Activated naive CD4-positive, alpha-beta T cell treated with anti-CD3 and anti-CD28 coated beads, Interleukin-2, amount 10 ng/mL, durations not matched to agents 7 days and 5 days (primary cell): Measurements from ENCODE around the gene TFPI.
"Not testable (repeated sequence)": the region's sequence is repeated elsewhere in the genome, so short reads cannot be mapped to it uniquely, and the experiment has no call there.

Experiments used
- CTCF ChIA-PET: fragments of 350-600 bp; sonication (Branson Sonifier 250); formaldehyde crosslinking; loops from one replicate; lab custom pipeline; 2021; ENCODE audit warnings: antibody characterized with exemption; lab: Charles Lee
- DNase-seq: peaks from one replicate; pipeline ENCODE4 v3.0.0-alpha.2; 2020
- H3K27ac Mint-ChIP-seq: one replicate; pipeline ENCODE4 v1.8.0; 2021; ENCODE audit warnings: mild to moderate bottlenecking, moderate library complexity, mixed read lengths
- H3K27me3 Mint-ChIP-seq: one replicate; pipeline ENCODE4 v1.8.0; 2021; ENCODE audit warnings: mild to moderate bottlenecking, mixed read lengths
- H3K36me3 Mint-ChIP-seq: one replicate; pipeline ENCODE4 v1.8.0; 2021; ENCODE audit warnings: mixed read lengths
- H3K4me1 Mint-ChIP-seq: one replicate; pipeline ENCODE4 v1.8.0; 2021; ENCODE audit warnings: mixed read lengths
- H3K4me3 Mint-ChIP-seq: one replicate; pipeline ENCODE4 v1.8.0; 2021; ENCODE audit warnings: mild to moderate bottlenecking, moderate library complexity, mixed read lengths
- H3K9me3 Mint-ChIP-seq: one replicate; pipeline ENCODE4 v1.8.0; 2021; ENCODE audit warnings: mixed read lengths

TFPI gene

DNA sequence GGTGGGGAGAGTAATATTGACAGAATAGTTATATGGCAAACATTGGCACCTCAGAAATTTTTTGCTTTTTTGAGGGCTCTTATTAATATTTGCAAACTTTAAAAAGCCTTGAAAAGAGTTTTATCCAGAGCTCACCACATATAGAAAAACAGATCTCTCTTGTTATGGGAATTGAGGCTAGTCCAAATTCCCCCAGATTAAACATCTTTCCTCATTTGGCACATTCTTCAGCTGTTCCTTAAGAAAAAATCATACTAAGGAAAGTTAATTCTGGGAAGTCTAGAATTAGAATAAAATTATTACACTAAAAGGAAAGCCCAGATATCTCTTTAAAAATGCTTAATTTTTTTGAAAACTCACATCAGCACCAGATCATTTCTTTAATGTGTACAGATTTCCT is 5.6 kb downstream of the TFPI start:
- Mint-ChIP-seq H3K36me3 (no peaks in the 10 kb centered on the region), H3K4me1 (no peaks in the 10 kb centered on the region), H3K27me3 (peaks cover 4% of the 10 kb centered on the region), H3K9me3 (no peaks in the 10 kb centered on the region), H3K27ac (no peak overlapping the region), H3K4me3 (no peak overlapping the region)
- no peak for DNase-seq
- CTCF ChIA-PET = interaction anchor here (1.4 kb wide), 1 partner anchor 27 kb away, joined by 3 read pairs; no protein-coding TSS in a partner anchor

DNA sequence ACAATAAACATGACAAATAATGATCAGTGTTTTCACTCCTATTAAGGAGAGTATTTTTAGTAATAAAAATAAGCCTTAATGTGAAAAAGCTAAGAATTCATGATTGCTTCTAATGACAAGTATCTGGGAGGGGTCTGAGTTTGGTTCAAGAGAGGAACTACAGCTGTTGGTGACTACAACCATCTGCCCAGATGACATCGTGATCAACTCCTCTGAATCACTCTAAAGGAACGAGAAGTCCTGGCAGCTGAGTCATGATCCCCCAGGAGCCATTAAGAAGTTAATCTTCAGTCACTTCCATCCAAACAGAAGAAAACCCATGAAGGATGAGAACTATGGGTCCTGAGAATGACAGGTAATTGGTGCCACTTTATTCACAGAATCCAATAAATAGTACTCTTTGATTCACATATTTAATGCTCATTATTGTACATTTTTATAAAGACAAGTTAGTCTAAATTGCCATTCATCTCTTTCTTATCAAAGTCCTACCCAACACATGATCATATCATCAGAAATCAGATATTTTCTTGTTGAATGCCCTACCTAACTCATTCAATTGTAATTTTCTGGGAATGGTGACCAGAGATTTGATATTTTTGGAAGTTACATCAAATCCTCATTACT is 6.8 kb downstream of the TFPI start:
- peaks cover 4% of the 10 kb centered on the region for H3K27me3 Mint-ChIP-seq
- H3K4me3 Mint-ChIP-seq = no peak overlapping the region
- H3K36me3 Mint-ChIP-seq = no peaks in the 10 kb centered on the region
- DNase-seq = no peak
- no peaks in the 10 kb centered on the region for H3K4me1 Mint-ChIP-seq
- CTCF ChIA-PET = interaction anchor here (0.7 kb wide), 1 partner anchor 48 kb away, joined by 3 read pairs; no protein-coding TSS in a partner anchor
- no peak overlapping the region for H3K27ac Mint-ChIP-seq
- H3K9me3 Mint-ChIP-seq = no peaks in the 10 kb centered on the region

DNA sequence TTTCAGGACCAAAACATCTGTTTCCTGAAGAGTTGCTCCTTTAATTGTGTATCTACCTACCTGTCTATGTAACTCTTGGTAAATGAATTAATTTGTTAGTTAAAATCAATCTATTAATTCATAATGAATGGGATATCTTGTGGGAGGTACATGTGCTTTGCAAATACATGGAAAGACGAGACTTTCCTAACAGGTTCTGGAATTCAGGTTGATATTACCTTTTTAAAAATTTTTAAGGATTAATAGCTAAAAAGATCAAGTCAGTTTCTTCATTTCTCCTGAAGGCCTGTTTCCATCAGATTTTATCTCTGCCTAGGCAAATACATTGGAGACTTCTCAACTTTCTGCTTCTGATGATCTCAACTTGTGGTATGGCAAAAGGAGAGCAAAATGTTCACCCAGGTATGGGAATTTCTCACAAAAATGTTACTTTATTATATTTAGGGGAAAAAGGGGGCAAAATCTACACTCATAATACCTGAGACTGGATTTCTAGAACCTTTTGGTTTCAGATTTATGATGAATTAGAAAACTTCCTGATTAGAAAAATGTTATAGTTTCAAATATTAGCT is 7.4 kb downstream of the TFPI start:
- H3K4me1 Mint-ChIP-seq = no peaks in the 10 kb centered on the region
- H3K27me3 Mint-ChIP-seq = peaks cover 4% of the 10 kb centered on the region
- H3K4me3 Mint-ChIP-seq = no peak overlapping the region
- H3K36me3 Mint-ChIP-seq = no peaks in the 10 kb centered on the region
- no peak for DNase-seq
- no peaks in the 10 kb centered on the region for H3K9me3 Mint-ChIP-seq
- H3K27ac Mint-ChIP-seq = no peak overlapping the region
- CTCF ChIA-PET = interaction anchor here (0.7 kb wide), 1 partner anchor 47 kb away, joined by 3 read pairs; no protein-coding TSS in a partner anchor

DNA sequence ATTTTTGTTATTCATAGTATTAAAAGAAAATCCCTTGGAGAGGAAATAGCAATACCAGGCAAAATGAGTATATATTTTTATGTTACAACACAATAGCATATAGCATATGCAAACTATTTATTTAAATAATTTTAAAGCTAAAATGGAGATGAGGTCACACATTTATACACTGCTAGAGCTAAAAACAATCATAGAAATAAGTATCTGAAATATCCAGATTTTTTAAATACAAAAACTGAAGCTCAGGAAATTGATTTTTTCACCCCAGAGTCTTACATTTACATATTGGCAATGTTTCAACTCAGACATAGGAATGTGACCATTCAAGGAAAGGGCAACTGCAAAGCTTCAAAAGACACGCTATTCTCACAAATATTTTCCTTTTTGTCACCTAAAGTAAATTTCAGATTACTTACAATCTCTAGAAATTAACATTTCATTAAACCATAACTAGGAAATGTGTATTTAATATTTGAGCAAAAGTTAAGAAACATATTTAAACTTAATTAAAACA is 8.9 kb downstream of the TFPI start:
- Mint-ChIP-seq H3K27me3 (no peaks in the 10 kb centered on the region), H3K36me3 (no peaks in the 10 kb centered on the region), H3K9me3 (no peaks in the 10 kb centered on the region), H3K27ac (no peak overlapping the region), H3K4me1 (no peaks in the 10 kb centered on the region), H3K4me3 (no peak overlapping the region)
- no peak for DNase-seq
- CTCF ChIA-PET = interaction anchor here (0.5 kb wide), 1 partner anchor 751 kb away, joined by 3 read pairs; no protein-coding TSS in a partner anchor

DNA sequence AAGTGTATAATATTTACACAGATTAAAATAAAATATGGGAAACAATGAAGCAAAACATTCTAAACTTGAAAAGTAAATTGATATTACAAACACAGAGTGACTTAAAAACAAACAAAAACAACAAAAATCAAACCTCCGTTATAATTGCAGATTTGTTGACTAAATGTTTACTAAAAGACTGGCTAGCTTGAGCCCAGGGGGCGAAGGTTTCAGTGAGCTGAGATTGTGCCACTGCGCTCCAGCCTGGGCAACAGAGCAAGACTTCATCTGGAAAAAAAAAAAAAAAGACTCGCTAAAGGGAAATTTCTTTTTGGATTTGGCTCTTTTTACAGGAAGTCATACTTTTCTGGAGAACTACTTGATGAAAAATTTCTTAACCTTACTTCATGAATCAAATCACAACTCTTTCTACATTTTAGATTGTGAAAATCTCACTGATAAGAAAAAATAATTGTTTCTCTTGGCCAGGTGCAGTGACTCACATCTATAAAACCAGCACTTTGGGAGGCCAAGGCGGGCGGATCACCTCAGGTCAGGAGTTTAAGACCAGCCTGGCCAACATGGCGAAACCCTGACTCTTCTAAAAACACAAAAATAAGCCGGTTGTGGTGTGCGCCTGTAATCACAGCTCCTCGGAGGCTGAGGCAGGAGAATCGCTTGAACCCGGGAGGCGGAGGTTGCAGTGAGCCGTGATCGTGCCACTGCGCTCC is 9.7 kb downstream of the TFPI start:
- Mint-ChIP-seq H3K9me3 (no peaks in the 10 kb centered on the region), H3K27me3 (no peaks in the 10 kb centered on the region), H3K36me3 (no peaks in the 10 kb centered on the region), H3K27ac (no peak overlapping the region), H3K4me1 (no peaks in the 10 kb centered on the region), H3K4me3 (no peak overlapping the region)
- CTCF ChIA-PET = no interaction called here
- no peak for DNase-seq

DNA sequence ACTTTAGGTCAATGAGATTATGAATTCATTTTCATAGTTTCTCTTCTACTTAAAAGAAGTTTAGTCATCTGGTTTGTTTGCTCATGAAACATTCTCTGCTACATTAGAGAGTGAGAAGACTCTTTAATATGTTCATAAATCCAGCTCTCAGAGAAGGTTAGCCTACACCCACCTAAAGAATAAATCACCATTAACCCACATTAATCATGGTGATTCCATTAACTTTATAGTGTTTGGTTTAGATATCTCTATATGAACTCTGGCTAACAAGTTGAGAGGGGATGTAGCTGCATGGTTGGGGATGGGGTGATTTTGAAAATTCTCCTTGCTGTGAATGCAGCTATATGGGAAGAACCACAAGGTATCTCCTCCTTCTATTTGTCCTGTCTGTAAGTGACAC is 10.7 kb downstream of the TFPI start:
- H3K4me1 Mint-ChIP-seq = no peaks in the 10 kb centered on the region
- H3K36me3 Mint-ChIP-seq = no peaks in the 10 kb centered on the region
- no peak overlapping the region for H3K27ac Mint-ChIP-seq
- DNase-seq = no peak
- no peaks in the 10 kb centered on the region for H3K27me3 Mint-ChIP-seq
- no peaks in the 10 kb centered on the region for H3K9me3 Mint-ChIP-seq
- CTCF ChIA-PET = no interaction called here
- no peak overlapping the region for H3K4me3 Mint-ChIP-seq

DNA sequence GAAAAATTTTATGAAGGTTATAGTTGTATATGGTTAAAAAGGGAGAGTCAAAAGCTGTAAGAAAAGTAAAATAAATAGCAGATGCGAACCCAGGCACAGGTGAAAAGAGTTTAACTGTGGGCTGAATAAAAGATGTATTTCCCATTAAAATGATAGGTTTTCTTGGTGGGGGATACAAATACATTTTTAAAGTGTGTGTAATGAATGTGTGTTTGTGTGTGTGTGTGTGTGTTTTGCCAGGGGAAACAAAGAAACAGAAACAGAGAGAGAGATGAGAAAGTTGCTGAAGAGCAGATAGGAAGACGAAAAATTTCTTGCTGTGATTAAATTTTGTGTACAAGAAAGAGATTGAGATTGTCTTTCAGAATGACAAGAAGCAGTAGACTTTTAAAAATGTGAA is 12.1 kb downstream of the TFPI start:
- H3K36me3 Mint-ChIP-seq = no peaks in the 10 kb centered on the region

DNA sequence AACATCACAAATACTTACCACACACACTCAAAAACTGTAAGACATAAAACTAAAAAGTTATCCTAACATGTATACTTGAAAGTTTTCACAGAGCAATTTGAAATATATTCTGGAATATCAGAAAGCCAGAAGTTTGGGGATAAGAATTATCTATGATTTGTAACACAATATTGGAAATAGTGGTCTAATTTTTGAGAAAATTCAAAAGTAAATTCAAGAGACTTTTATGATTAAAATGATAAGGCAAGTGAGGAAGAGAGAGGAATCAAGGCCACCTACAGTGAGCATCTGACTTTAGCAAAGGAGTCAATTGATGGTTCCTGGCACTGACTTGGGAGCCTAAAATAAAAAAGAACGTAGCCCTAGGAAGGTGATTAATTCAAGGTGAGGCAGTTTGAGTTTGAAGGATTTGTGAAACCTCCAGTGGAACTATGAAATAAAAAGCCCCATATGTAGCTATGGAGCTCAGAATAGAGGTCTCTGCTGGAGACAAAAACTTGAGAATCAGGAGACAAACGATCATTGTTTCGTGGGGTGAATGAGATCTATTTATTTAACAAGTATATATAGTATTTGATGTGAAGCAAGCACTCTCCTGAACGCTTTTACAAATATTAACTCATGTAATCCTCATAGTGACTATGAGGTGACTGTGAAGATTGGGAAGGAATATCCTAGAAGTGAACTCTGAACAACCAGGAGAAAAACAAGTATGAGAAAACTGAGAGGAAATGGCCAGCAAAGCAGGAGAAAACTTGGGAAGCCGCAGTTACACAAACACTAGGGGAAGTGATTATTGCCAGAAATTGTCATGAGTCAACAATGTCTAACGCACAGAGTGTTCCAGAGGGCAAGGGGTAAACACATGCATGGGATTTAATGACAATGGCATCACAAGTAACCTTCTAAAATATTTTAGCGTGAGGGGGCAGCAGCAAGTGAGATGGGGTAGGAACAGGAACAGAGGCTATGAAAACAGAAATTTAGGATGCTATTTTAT is 12.8 kb downstream of the TFPI start:
- H3K4me3 Mint-ChIP-seq = no peak overlapping the region
- CTCF ChIA-PET = no interaction called here
- no peak overlapping the region for H3K27ac Mint-ChIP-seq
- H3K27me3 Mint-ChIP-seq = no peaks in the 10 kb centered on the region
- no peaks in the 10 kb centered on the region for H3K9me3 Mint-ChIP-seq
- H3K4me1 Mint-ChIP-seq = no peaks in the 10 kb centered on the region
- no peak for DNase-seq
- H3K36me3 Mint-ChIP-seq = no peaks in the 10 kb centered on the region

More for the DNA sequence above, 12.1 kb downstream of the TFPI start:
- no peaks in the 10 kb centered on the region for H3K27me3 Mint-ChIP-seq
- CTCF ChIA-PET = no interaction called here
- no peaks in the 10 kb centered on the region for H3K4me1 Mint-ChIP-seq
- DNase-seq = no peak
- no peaks in the 10 kb centered on the region for H3K9me3 Mint-ChIP-seq
- H3K4me3 Mint-ChIP-seq = no peak overlapping the region
- H3K27ac Mint-ChIP-seq = no peak overlapping the region

DNA sequence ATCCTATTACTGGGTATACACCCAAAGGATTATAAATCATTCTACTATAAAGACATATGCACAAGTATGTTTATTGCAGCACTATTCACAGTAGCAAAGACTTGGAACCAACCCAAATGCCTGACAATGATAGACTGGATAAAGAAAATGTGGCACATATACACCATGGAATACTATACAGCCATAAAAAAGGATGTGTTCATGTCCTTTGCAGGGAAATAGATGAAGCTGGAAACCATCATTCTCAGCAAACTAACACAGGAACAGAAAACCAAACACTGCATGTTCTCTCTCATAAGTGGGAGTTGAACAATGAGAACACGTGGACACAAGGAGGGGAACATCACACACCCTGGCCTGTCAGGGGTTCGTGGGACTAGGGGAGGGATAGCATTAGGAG is 16.0 kb downstream of the TFPI start:
- not testable (repeated sequence) for H3K9me3 Mint-ChIP-seq, H3K27me3 Mint-ChIP-seq, H3K4me3 Mint-ChIP-seq

DNA sequence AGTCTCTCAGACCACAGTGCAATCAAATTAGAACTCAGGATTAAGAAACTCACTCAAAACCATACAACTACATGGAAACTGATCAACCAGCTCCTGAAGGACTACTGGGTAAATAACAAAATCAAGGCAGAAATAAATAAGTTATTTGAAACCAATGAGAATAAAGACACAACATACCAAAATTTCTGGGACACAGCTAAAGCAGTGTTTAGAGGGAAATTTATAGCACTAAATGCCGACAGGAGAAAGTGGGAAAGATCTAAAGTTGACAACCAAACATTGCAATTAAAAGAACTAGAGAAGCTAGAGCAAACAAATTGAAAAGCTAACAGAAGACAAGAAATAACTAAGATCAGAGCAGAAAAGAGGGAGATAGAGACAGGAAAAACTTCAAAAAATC is 18.9 kb downstream of the TFPI start:
- CTCF ChIA-PET, H3K36me3 Mint-ChIP-seq, H3K4me1 Mint-ChIP-seq, H3K27me3 Mint-ChIP-seq, DNase-seq, H3K9me3 Mint-ChIP-seq, H3K4me3 Mint-ChIP-seq, H3K27ac Mint-ChIP-seq: not testable (repeated sequence)

More for the DNA sequence above, 16.0 kb downstream of the TFPI start:
- CTCF ChIA-PET, DNase-seq, H3K27ac Mint-ChIP-seq, H3K4me1 Mint-ChIP-seq, H3K36me3 Mint-ChIP-seq: not testable (repeated sequence)

DNA sequence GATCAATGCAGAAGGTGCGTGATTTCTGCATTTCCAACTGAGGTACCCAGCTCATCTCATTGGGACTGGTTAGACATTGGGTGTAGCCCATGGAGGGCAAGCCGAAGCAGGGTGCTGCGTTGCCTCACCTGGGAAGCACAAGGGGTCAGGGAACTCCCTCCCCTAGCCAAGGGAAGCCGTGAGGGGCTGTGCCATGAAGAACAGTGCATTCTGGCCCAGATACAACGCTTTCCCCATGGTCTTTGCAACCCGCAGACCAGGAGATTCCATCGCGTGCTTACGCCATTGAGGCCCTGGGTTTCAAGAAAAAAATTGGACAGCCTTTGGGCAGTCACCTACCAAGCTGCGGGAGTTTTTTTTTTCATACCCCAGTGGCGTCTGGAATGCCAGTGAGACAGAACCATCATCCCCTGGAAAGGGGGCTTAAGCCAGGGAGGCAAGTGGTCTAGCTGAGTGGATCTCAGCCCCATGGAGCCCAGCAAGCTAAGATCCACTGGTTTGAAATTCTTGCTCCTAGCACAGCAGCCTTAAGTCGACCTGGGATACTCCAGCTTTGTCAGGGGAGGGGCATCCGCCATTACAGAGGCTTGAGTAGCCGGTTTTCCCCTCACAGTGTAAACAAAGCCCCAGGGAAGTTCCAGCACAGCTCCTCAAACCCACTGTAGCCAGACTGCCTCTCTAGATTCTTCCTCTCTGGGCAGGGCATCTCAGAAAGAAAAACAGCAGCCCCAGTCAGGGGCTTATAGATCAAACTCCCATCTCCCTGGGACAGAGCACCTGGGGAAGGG is 21.7 kb downstream of the TFPI start:
- no peaks in the 10 kb centered on the region for H3K36me3 Mint-ChIP-seq
- CTCF ChIA-PET = no interaction called here
- H3K4me3 Mint-ChIP-seq = no peak overlapping the region
- no peaks in the 10 kb centered on the region for H3K27me3 Mint-ChIP-seq
- no peak for DNase-seq
- H3K27ac Mint-ChIP-seq = no peak overlapping the region
- H3K4me1 Mint-ChIP-seq = no peaks in the 10 kb centered on the region
- no peaks in the 10 kb centered on the region for H3K9me3 Mint-ChIP-seq

DNA sequence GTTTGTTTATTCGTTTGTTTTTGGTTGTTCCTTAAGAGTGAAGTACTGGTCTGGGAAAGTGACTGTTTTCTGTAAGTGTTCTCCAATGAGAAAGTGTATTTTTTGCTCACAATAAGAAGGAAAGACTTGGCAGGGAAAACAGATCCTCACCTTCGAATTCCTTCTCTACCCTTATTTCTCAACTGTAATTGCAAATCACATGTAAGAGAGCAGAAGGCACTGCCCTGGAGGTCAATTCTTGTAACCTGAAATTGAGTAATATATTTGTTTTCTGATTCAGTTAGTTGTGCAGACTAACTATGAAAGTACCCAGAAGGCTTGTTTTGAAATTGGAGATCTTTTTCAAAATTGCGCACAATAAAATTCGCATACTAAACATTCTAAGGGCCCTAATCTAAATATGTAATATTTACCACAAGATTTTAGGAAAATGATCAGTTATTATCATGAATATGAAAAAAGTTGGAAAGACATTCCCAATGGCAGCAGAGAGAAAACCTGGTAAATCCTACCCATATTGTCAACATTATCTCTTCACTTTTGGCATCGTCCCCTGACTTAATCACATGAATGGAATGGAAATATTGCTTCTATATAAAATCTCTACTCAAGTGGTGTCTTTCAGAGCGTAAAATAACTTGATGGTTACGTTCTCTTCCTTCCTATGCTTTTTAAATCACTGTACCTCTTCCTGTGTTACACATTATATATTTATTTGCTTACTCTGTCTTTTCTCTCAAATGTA is 24.1 kb downstream of the TFPI start:
- H3K4me3 Mint-ChIP-seq = no peak overlapping the region
- no peak for DNase-seq
- no peaks in the 10 kb centered on the region for H3K27me3 Mint-ChIP-seq
- H3K9me3 Mint-ChIP-seq = no peaks in the 10 kb centered on the region
- no peak overlapping the region for H3K27ac Mint-ChIP-seq
- no peaks in the 10 kb centered on the region for H3K4me1 Mint-ChIP-seq
- no peaks in the 10 kb centered on the region for H3K36me3 Mint-ChIP-seq
- CTCF ChIA-PET = no interaction called here
